ENCODE data around the gene ADCY5.

DNA sequence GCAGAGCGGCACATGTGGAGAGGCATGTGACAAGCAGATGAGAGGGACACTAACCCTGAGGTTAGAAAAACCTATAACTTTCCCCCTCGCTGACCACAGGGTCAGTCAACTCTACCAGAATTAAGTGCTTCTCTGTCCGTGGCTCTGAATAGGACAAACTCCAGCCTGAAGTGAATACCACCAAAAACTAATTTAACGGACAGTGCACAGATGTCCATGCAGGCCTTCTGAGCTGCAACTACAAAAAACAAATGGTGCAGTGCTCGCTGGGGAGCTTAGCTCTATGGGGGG lies 59.3 kb downstream of the ADCY5 start:
- TF ChIP-seq, protein P1, sequence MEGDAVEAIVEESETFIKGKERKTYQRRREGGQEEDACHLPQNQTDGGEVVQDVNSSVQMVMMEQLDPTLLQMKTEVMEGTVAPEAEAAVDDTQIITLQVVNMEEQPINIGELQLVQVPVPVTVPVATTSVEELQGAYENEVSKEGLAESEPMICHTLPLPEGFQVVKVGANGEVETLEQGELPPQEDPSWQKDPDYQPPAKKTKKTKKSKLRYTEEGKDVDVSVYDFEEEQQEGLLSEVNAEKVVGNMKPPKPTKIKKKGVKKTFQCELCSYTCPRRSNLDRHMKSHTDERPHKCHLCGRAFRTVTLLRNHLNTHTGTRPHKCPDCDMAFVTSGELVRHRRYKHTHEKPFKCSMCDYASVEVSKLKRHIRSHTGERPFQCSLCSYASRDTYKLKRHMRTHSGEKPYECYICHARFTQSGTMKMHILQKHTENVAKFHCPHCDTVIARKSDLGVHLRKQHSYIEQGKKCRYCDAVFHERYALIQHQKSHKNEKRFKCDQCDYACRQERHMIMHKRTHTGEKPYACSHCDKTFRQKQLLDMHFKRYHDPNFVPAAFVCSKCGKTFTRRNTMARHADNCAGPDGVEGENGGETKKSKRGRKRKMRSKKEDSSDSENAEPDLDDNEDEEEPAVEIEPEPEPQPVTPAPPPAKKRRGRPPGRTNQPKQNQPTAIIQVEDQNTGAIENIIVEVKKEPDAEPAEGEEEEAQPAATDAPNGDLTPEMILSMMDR (IDR thresholded peaks at IDR 0.05; ENCODE audit: poor library complexity) = no peak
- TF ChIP-seq EZH2 (IDR thresholded peaks at IDR 0.05; ENCODE audit: borderline replicate concordance) = no peak
- TF ChIP-seq EZH2phosphoT487 (IDR thresholded peaks at IDR 0.05; ENCODE audit: low read depth, severe bottlenecking, unreplicated experiment) = no peak
